GM12864 (cell line): ENCODE results near the gene ADAM33.

Source experiments
- DNase-seq: peaks from one replicate; pipeline ENCODE4 v3.0.0-alpha.2; 2011; ENCODE audit warnings: low read depth
- H3K4me3 ChIP-seq: 2 replicates; pipeline ENCODE4 v1.5.1; 2011; ENCODE audit warnings: mild to moderate bottlenecking, low read depth, low read length, control low read depth
- TF ChIP-seq, protein P1 (sequence below): IDR thresholded peaks from 2 replicates; pipeline ENCODE4 v1.5.1; 2011; ENCODE audit warnings: low read depth, mild to moderate bottlenecking, moderate library complexity, low read length, control low read depth, inconsistent platforms; ENCODE audit errors: missing control alignments

Gene ADAM33

DNA sequence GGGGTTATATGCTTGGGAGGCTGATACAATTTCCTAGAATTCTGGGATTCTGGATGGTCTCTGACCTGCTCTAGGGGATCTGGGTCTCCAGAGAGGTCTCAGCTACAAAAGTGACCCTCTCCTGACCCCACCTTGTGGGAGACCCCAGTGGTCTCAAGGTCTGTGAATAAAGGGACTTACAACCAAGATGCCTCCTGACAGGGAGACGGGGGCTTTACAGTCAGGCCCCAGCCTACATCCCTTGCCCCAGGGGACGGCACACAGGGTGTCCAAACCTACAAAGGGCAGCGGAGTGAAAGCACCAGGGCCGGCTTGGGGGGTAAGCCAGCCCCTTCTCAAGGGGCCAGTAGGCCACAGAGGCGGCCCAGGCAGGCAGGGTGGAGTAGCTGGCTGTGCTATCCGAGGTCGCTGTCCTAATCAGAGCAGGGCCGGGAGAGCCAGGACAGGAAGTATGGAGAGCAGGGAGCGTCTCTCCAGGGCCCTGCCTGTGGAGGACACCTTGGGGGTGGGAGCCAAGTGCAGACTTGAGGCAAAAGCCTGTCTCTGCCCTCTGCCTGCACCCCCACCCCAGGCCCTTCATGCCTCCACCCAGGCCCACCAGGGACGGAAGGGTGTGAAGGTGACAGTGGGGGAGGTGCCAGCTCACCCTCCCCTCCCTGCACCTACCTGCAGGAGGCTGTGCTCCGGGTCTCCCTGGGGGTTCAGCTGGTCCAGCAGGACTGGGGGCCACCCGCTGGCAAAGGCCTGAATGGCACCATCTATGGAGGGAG is 22.1 kb downstream of the ADAM33 start:
- DNase-seq: no peak
- H3K4me3 ChIP-seq: no peak overlapping the region
- TF ChIP-seq, protein P1, sequence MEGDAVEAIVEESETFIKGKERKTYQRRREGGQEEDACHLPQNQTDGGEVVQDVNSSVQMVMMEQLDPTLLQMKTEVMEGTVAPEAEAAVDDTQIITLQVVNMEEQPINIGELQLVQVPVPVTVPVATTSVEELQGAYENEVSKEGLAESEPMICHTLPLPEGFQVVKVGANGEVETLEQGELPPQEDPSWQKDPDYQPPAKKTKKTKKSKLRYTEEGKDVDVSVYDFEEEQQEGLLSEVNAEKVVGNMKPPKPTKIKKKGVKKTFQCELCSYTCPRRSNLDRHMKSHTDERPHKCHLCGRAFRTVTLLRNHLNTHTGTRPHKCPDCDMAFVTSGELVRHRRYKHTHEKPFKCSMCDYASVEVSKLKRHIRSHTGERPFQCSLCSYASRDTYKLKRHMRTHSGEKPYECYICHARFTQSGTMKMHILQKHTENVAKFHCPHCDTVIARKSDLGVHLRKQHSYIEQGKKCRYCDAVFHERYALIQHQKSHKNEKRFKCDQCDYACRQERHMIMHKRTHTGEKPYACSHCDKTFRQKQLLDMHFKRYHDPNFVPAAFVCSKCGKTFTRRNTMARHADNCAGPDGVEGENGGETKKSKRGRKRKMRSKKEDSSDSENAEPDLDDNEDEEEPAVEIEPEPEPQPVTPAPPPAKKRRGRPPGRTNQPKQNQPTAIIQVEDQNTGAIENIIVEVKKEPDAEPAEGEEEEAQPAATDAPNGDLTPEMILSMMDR: no peak

DNA sequence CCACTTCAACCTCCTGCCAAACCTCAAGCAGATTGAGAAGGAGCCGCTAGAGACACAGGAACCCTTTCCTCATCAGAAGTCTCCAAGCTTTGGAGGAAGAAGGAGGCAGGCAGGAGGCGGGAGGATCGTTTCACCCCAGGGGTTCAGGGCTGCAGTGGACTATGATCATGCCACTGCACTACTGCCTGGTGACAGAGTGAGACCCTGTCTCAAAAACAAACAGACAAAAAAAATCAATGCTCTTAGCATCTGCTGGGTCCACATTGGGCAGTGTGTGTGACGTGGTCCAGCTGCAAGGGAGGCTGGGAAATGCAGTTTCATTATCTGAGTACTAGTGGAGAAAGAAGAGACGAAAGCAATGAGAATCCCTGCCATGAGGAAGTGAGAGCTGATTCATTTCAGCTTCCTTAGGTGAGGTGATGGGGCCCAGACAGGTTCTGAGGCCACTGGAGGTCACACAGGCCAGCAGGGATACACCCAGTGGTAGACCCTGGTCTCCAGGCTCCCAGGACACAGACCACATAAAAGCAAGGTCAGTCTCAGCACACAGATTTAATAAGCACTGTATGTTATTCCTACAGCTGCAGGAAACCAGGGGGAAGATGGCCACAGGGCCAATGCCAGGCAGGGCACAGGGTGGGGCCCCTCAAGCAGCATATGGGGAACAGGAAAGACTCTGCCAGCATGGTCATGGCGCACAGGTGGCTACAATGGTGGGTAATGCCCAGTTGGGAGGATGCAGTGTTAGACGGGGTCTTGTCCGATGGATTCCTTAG is 22.9 kb downstream of the ADAM33 start:
- TF ChIP-seq, protein P1: no peak
- peak; percentile 73 for DNase-seq
- H3K4me3 ChIP-seq: no peak overlapping the region

DNA sequence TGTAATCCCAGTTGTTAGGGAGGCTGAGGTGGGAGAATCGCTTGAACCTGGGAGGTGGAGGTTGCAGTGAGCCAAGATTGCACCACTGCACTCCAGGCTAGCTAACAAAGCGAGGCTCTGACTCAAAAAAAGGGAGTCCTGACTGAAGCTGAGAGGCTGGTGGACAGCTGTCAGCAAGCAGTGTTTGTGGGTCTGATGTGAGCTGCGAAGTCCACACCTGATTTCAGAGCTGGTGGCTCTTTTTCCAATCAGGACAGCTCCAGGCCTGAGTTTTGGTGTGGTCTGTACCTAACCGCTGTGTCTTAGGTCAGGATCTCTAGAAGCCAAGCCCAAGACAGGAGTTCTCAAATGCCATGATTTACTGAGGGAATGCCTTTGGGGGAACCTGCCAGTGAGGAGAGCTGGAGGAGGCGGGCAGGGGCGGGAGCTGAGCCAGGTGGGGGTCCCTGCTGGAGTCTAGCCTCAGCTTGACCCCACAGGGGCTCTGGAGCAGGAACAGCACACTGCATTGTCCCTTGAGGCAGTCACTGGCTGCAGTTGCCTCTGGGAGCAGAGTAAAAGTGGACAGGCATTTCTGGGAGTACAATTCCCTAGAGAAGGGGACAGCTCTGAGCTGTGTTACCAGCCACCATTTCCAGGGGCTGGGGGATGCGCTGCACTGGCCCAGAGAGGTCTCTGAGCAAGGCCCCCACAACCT is 23.6 kb downstream of the ADAM33 start:
- H3K4me3 ChIP-seq: no peak overlapping the region
- TF ChIP-seq, protein P1: no peak
- DNase-seq: no peak

DNA sequence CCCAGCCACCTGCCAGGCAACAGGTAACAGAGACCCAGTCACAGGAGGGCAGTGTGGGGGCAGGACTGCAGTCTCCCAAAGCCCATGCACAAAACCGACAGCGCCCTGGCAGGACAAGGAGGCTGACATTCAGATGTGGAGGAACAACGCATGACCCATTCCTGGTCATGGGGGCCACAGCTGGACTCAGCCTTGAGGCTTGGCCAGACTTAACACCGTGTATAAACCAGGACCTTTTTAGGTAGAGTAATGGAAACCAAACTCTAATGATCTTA is 26.7 kb downstream of the ADAM33 start:
- H3K4me3 ChIP-seq: no peak overlapping the region
- TF ChIP-seq, protein P1: no peak
- DNase-seq: no peak

DNA sequence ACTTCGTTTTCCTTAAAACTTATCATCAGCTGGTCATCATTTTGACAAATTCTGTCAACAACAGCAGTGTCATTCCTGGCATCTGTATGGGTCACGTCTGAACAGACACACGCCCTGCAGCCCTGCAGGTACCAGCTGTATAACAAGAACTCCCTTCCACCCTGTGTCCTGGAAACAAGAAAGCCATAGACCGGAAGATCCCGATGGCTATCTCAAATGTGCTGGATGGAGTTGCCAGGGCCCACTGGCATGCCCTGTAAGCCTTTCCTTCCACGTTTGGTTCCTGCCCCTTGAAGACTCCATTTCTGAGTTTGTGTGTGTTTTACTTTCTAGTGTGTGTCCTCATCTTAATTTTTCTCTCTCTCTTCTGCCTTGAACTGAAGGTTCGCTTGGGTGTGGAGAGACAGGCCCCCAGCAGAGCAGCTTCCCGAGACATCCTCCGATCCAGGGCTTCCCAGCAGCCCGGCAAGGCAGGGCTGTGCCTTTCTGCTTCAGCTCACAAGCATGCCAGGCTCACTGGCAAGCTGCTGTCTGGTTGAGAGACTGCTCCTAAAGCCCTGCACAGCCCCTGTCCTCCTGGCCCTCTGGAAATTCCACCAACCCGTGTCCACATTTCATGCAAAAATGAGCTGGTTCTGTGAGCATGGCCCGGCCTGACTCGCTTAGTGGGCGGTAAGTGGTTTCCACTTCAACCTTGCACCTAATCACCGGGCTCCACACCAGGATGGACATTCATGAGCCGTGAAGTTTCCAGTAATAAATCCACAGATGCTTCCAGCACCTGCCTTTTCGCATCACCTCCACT is 27.3 kb downstream of the ADAM33 start:
- DNase-seq: no peak
- TF ChIP-seq, protein P1: no peak
- no peak overlapping the region for H3K4me3 ChIP-seq

DNA sequence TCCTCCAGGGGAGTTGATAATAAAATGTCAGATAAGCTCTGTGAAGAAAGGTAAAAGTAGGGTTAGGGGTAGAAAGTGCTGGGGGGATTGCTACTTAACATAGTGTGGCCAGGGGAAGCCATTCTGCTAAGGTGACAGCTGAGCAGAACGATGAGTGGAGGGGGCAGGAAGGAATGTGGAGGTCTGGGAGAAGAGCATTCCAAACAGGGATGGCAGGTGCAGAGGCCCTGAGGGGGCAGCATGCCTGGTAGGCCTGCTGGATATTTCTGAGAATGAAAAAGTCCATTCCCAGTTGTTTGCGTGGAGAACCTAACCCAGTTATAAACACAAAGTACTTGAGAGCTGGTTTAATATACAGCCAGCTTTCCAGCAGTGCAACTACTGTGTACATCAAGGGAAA is 27.9 kb downstream of the ADAM33 start:
- DNase-seq: no peak
- TF ChIP-seq, protein P1: no peak
- no peak overlapping the region for H3K4me3 ChIP-seq
